ENCODE measurements around the gene TUBA3E. TPM values are rescaled to one million over a fixed set of nuclear protein-coding genes. Genes with fewer than 3 reads are reported as not detected.
"Not testable (repeated sequence)": the region's sequence is repeated elsewhere in the genome, so short reads cannot be mapped to it uniquely, and the experiment has no call there.

The TUBA3E gene
- total and polyA plus RNA-seq, 2 of the 8 experiments (the other 6 are each of a cell fraction or from before 2014, with no cell fraction given): not detected

DNA sequence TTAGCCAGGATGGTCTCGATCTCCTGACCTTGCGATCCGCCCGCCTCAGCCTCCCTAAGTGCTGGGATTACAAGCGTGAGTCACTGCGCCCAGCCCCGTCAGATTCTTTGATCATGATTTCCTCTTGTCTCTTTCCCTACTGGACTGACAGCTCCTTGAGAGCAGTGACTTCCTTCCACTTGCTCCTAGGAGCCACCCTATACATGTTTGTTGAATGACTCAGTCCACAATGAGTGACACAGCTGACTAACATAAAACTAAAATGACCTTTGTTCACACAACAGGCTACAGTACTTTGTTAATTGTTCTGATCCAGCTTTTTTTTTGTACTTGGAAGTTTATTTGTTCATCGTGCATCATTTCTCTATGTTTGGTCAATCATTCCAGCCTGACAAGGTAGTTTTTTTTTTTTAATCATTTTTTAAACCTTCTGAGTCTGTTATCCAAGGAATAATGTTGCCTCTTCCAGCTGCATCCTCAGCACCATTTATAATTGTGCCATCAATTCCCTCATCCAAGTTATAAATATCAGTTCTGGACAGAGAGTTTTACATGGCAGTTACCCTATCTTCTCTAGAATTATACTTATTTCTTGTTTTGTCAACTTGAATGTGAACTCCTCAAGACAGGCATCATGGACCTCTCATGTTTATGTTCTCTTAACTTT, 42.9 kb upstream of the TUBA3E start (continued):
- no peak for TF ChIP-seq YY1 (IDR thresholded peaks at IDR 0.05; ENCODE audit: low read depth, low read length)
- TF ChIP-seq NRF1 (IDR thresholded peaks at IDR 0.05; ENCODE audit: low read depth, low read length): no peak
- TF ChIP-seq FOSL1 (IDR thresholded peaks at IDR 0.05; ENCODE audit: insufficient read depth, low read depth, low read length): no peak
- no peak for TF ChIP-seq BRCA1 (IDR thresholded peaks at IDR 0.05; ENCODE audit: low read depth, low read length)

DNA sequence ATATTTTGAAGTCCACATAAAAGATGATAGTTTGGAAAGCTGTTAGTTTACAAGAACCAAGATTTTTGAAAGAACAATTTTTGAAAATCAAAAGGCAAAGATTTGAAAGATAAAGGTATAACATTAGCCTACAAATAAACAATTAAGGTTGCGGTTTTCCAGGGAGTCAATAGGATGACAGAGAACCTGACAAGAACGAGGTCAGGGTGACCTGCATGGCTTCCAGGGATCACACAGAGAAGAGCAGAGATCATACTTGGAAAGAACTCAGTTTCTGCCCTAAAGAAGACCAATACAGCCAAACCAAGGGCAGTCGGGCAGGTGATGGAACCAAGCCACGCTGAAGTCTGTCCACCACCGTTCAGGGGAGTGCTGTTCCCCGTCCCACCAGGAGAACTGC, 41.3 kb upstream of the TUBA3E start:
- H2BK12ac ChIP-seq (ENCODE audit: low read depth, low read length); H3K9ac ChIP-seq (replicated peaks in 1 of 4; ENCODE audit: extremely low read depth in 1 of 4, low read depth in 3 of 4, low read length in 3 of 4); H3K4ac ChIP-seq (replicated peaks; ENCODE audit: insufficient read length, low read depth, low read length); H3K4me3 ChIP-seq (ENCODE audit: extremely low read depth in 1 of 4, insufficient read depth in 2 of 4, low read depth in 3 of 4, low read length in 4 of 4); H2AK5ac ChIP-seq (ENCODE audit: low read depth, low read length); H3K36me3 ChIP-seq (ENCODE audit: control insufficient read depth in 2 of 4, insufficient read depth in 4 of 4, low read length in 3 of 4); H2BK15ac ChIP-seq (ENCODE audit: low read length); H3K4me2 ChIP-seq (ENCODE audit: insufficient read depth in 1 of 2, low read depth in 2 of 2, low read length in 2 of 2); H2BK20ac ChIP-seq (ENCODE audit: low read length); H4K91ac ChIP-seq (replicated peaks; ENCODE audit: insufficient read length, low read length); H3K27me3 ChIP-seq (replicated peaks in 1 of 4; ENCODE audit: control insufficient read depth in 3 of 4, extremely low read depth in 1 of 4, insufficient read depth in 3 of 4, low read length in 3 of 4); H3K23ac ChIP-seq (ENCODE audit: insufficient read length); DNase-seq (ENCODE audit: low read depth in 1 of 2, low spot score in 2 of 2); H3K79me2 ChIP-seq (ENCODE audit: control insufficient read depth in 1 of 2, insufficient read depth in 2 of 2, low read length in 2 of 2); H2BK5ac ChIP-seq (ENCODE audit: low read depth, low read length); H3K79me1 ChIP-seq (ENCODE audit: low read depth, low read length); H3K14ac ChIP-seq (ENCODE audit: insufficient read length); POLR2A ChIA-PET (ENCODE audit: partially characterized antibody); H2BK120ac ChIP-seq (replicated peaks; ENCODE audit: low read depth, low read length); H4K8ac ChIP-seq (ENCODE audit: extremely low read depth, insufficient read depth, low read length); H3K23me2 ChIP-seq (ENCODE audit: low read depth, low read length); H2AFZ ChIP-seq (ENCODE audit: low read length); H4K5ac ChIP-seq (ENCODE audit: insufficient read length, low read depth, low read length); H4K20me1 ChIP-seq (replicated peaks in 1 of 2; ENCODE audit: control insufficient read depth in 1 of 2, insufficient read depth in 2 of 2, low read length in 2 of 2); H3K4me1 ChIP-seq (replicated peaks in 1 of 4; ENCODE audit: control insufficient read depth in 3 of 4, insufficient read depth in 4 of 4, low read length in 3 of 4); H3K9me3 ChIP-seq (ENCODE audit: insufficient read depth in 2 of 2, low read depth in 1 of 2, low read length in 1 of 2); H3K18ac ChIP-seq (ENCODE audit: extremely low read depth, low read length); FAIRE-seq; CTCF ChIA-PET (ENCODE audit: partially characterized antibody); H3K56ac ChIP-seq (replicated peaks; ENCODE audit: insufficient read length, low read depth, low read length); H3K27ac ChIP-seq (ENCODE audit: low read depth, low read length): not testable (repeated sequence)
- whole genome bisulfite sequencing, 2 experiments (ENCODE audit: extremely low coverage in 1 of 2, insufficient coverage in 1 of 2, insufficient read length in 1 of 2, insufficient replicate concordance in 2 of 2, low coverage in 1 of 2, low lambda C conversion rate in 2 of 2, missing lambda C conversion rate in 1 of 2): 92% methylated on average over 6 of the region's 6 CpGs; no CpG with 5 or more reads in 1 of the 2 experiments

Data from H1 (cell line).